ENCODE measurements around the gene BCAS3.
"Not testable (repeated sequence)": the region's sequence is repeated elsewhere in the genome, so short reads cannot be mapped to it uniquely, and the experiment has no call there.

BCAS3 gene

GRCh38 chr17:60748204-60748603, 70.6 kb downstream of the BCAS3 start:
- DNase-seq: no peak

GRCh38 chr17:60749050-60749449, 71.4 kb downstream of the BCAS3 start:
- no peak for DNase-seq

DNA sequence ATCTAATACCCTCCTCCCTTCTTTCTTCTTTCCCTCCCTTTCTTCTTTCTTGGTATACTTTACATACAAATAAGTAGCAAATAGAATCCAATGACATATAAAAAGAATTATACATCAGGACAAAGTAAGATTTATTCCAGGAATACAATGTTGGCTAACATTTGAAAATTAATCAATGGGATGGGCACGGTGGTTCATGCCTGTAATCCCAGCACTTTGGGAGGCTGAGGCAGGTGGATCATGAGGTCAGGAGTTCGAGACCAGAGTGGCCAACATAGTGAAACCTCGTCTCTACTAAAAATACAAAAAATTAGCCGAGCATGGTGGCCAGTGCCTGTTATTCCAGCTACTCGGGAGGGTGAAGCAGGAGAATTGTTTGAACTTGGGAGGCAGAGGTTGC, 72.1 kb downstream of the BCAS3 start:
- no peak for DNase-seq

DNA sequence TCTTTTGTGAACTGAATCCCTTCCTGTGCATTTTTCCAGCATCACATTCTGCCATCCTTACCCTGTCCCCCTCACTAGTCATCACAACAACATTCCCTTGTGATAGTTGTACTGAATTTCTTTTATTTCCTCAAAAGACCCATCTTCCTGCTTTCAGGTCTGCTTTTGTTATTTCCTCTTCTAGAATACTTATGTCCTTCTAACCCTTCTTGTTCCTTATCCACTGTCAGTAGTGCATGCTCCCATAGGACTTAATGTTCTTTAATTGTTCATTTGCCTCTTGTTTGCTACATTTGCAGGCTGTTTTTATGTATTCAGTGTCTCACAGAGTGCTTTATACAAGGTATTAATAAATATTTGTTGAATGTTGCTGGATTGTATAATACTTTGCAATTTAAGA, 73.0 kb downstream of the BCAS3 start:
- DNase-seq: no peak

- DNase-seq: no peak
These were observed 74.2 kb downstream of the BCAS3 start for GRCh38 chr17:60751884-60752283.

GRCh38 chr17:60752873-60753577, 75.4 kb downstream of the BCAS3 start:
- DNase-seq: no peak

DNA sequence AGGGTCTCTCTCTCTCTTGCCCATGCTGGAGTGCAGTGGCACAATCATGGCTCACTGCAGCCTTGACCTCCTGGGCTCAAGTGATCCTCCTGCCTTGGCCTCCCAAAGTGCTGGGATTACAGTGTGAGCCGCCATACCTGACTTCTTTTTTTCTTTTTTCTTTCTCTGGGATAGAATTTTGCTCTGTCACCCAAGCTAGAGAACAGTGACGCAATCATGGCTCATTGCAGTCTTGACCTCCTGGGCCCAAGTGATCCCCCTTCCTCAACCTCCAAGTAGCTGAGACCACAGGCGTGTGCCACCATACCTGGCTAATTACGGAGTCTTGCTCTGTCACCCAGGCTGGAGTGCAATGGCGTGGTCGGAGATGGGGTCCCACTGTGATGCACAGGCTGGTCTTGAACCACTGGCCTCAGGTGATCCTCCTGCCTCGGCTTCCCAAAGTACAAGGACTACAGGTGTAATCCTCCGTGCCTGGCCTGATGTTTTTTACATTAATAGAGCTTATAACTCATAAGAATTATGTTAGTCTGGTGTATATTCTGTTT, 76.5 kb downstream of the BCAS3 start:
- no peak for DNase-seq

GRCh38 chr17:60756798-60757197, 79.1 kb downstream of the BCAS3 start:
- not testable (repeated sequence) for DNase-seq

DNA sequence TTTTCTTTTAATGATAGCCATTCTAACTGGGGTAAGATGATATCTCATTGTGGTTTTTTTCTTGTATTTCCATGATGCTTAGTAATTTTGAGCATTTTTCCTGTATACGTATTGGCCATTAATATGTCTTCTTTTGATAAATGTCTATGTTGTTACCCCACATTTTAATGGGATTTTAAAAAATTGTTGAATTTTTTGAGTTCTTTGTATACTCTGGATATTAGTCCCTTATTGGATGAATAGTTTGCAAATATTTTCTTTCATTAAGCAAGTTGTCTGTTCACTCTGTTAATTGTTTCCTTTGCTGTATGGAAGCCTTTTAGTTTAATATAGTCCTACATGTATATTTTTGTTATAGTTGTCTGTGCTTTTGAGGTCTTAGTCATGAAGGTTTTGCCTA, 79.8 kb downstream of the BCAS3 start:
- DNase-seq: no peak

GRCh38 chr17:60759756-60760155, 82.1 kb downstream of the BCAS3 start:
- no peak for DNase-seq

- not testable (repeated sequence) for DNase-seq
These were observed 83.7 kb downstream of the BCAS3 start for GRCh38 chr17:60761301-60761700.

- no peak for DNase-seq
These were observed 89.1 kb downstream of the BCAS3 start for GRCh38 chr17:60766778-60767190.

- no peak for DNase-seq
These were observed 90.2 kb downstream of the BCAS3 start for GRCh38 chr17:60767744-60768308.

GRCh38 chr17:60769327-60769726, 91.7 kb downstream of the BCAS3 start:
- no peak for DNase-seq

GRCh38 chr17:60770946-60771422, 93.3 kb downstream of the BCAS3 start:
- DNase-seq: no peak

- not testable (repeated sequence) for DNase-seq
These were observed 94.0 kb downstream of the BCAS3 start for GRCh38 chr17:60771621-60772020.

GRCh38 chr17:60773552-60773951, 95.9 kb downstream of the BCAS3 start:
- no peak for DNase-seq

GRCh38 chr17:60781880-60782412, 104.3 kb downstream of the BCAS3 start:
- DNase-seq: no peak

GRCh38 chr17:60782742-60783141, 105.1 kb downstream of the BCAS3 start:
- DNase-seq: no peak

DNA sequence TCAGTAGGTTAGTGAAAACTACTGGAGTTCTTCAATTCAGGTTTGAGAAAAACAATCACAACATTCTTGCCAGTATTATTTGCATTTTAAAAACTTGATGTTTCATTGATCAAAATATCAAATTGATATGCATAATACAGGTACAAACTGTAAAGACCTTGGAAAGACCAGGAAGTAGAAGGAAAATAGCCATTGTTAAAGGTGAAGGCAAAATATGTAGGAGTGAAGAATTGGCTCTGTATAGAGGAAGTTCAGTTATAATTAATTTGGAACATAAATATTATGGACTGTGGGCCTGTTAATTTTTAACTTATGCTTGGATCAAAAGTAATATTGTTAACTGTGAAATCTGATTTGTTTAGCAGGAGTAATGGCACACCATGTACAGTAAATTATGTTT, 112.6 kb downstream of the BCAS3 start:
- DNase-seq: no peak

GRCh38 chr17:60792250-60792898, 114.7 kb downstream of the BCAS3 start:
- DNase-seq: no peak

DNA sequence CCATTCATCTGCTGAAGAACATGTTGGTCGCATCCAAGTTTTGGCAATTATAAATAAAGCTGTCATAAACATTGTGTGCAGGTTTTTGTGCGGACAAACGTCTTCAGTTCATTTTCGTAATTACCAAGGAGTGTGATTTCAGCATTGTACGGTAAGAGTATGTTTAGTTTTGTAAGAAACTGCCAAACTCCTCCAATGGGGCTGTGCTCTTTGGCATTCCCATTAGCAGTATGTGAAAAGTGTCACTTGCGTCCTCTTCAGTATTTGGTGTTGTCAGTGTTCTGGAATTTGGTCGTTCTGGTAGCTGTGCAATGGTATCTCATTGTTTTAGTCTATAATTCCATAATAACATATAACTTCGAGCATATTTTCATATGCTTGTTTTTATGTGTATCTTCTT, 120.9 kb downstream of the BCAS3 start:
- DNase-seq: no peak

DNA sequence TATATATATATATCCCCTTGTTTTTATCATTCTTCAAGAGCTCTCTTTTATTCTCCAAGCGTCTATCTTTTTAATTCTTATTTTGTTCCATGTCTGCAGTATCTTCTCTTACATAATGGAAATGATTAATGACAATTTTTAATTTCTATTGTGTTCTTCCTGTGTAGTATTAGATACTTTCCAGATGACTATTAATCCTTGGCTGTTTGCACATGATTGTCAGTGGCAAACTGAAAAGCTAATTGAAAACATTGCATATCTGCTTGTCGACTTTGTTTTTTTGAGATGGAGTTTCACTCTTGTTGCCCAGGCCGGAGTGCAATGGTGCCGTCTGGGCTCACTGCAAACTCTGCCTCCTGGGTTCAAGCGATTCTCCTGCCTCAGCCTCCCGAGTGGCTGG, 124.7 kb downstream of the BCAS3 start:
- no peak for DNase-seq

DNA sequence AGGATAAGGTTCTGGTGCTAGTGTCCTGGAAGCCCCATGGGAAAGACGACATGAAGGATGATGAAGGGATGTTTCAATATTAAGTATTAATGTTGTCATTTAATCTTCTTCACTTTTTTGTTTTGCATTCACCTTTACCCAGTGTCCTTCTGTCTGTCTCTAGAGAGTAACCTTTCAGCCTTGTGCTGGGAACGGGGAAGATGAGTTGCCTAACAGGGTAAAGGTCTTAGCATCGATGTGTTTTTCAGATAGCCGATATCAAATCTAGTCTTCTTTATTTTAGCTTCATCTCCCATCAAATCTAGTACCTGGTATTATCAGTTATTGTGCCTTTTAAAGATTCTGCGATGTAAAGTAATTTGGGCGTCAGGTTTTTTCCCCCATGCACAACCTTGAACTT, 125.4 kb downstream of the BCAS3 start:
- no peak for DNase-seq
